Endothelial cell of umbilical vein (primary cell): ENCODE measurements around the gene CDCA7L. TPM values are rescaled to one million over a fixed set of nuclear protein-coding genes. Genes with fewer than 3 reads are reported as not detected.

Experiments
- BruUV-seq: library from RNA; stranded (reverse); fragments of 400-500 nt; replicated peaks from 2 replicates; lab custom pipeline; 2021; lab: Mats Ljungman, UMichigan
- CTCF ChIA-PET: fragments of 300-600, 350-600 bp; sonication (Branson Sonifier 250); formaldehyde crosslinking; loops from one replicate; lab custom pipeline; 2021; ENCODE audit warnings: antibody characterized with exemption, inconsistent platforms; lab: Charles Lee
- POLR2A ChIA-PET: fragments of 300-600, 350-600 bp; sonication (Branson Sonifier 250); formaldehyde crosslinking; loops from one replicate; lab custom pipeline; 2021; ENCODE audit warnings: antibody characterized with exemption, inconsistent platforms; lab: Charles Lee
- DNase-seq: peaks from one replicate; pipeline ENCODE4 v3.0.0-alpha.2; 2011; ENCODE audit warnings: low read depth, low spot score
- FAIRE-seq: peaks from 2 replicates; lab custom pipeline; 2011; peaks lifted over from hg19 to GRCh38; lab: Jason Lieb, UNC
- H2AFZ ChIP-seq: 2 replicates; pipeline ENCODE4 v1.6.0; 2012; ENCODE audit warnings: low read depth, low read length, control low read depth, inconsistent platforms
- H3K27ac ChIP-seq: 2 replicates; pipeline ENCODE4 v1.5.1; 2011; ENCODE audit warnings: low read depth, mild to moderate bottlenecking, control low read depth, low read length, moderate library complexity; ENCODE audit not compliant: insufficient read depth
- H3K27me3 ChIP-seq, 2 experiments: 2 replicates each; pipeline versions ENCODE4 v1.6.0 to v1.6.1; 2011; ENCODE audit warnings: low read length in 2 of 2, mixed read lengths in 1 of 2; ENCODE audit not compliant: control insufficient read depth in 2 of 2, insufficient read depth in 2 of 2
- H3K36me3 ChIP-seq, 2 experiments: 2 replicates in 1 of 2; 3 replicates in 1 of 2; pipeline ENCODE4 v1.5.1; 2011; ENCODE audit warnings: low read length in 2 of 2, mild to moderate bottlenecking in 1 of 2, moderate library complexity in 1 of 2; ENCODE audit not compliant: control insufficient read depth in 2 of 2, insufficient read depth in 2 of 2; ENCODE audit errors: extremely low read depth in 1 of 2
- H3K4me1 ChIP-seq: 3 replicates; pipeline ENCODE4 v1.5.1; 2011; ENCODE audit warnings: mild to moderate bottlenecking, low read length; ENCODE audit not compliant: control insufficient read depth, insufficient read depth; ENCODE audit errors: extremely low read depth
- H3K4me2 ChIP-seq: 2 replicates; pipeline ENCODE4 v1.6.1; 2011; ENCODE audit warnings: low read length, control low read depth, mixed read lengths; ENCODE audit not compliant: insufficient read depth
- H3K4me3 ChIP-seq, 3 experiments: fragments of 200-600 bp in 1 of 3; sonication (generic), shearing (Covaris generic) in 1 of 3; replicated peaks in 1 of 3; 2 replicates each; pipeline ENCODE4 v1.5.1; 2011 to 2016; ENCODE audit warnings: control low read depth in 3 of 3, low read length in 3 of 3, mild to moderate bottlenecking in 2 of 3, inconsistent platforms in 1 of 3, low read depth in 1 of 3, moderate library complexity in 1 of 3; ENCODE audit not compliant: insufficient read depth in 1 of 3
- H3K79me2 ChIP-seq: 2 replicates; pipeline ENCODE4 v1.6.0; 2012; ENCODE audit warnings: low read length, inconsistent platforms; ENCODE audit not compliant: control insufficient read depth, insufficient read depth
- H3K9ac ChIP-seq: replicated peaks from 2 replicates; pipeline ENCODE3; 2011; ENCODE audit warnings: low read length, control low read depth; ENCODE audit not compliant: insufficient read depth; ENCODE audit errors: extremely low read depth
- H3K9me1 ChIP-seq: replicated peaks from 3 replicates; pipeline ENCODE4 v1.6.0; 2011; ENCODE audit warnings: mild to moderate bottlenecking, low read length; ENCODE audit not compliant: control insufficient read depth, insufficient read depth; ENCODE audit errors: extremely low read depth
- H3K9me3 ChIP-seq: replicated peaks from 2 replicates; pipeline ENCODE4 v1.5.1; 2012; ENCODE audit warnings: low read length, inconsistent platforms; ENCODE audit not compliant: control insufficient read depth, insufficient read depth
- H4K20me1 ChIP-seq: replicated peaks from 2 replicates; pipeline ENCODE3; 2011; ENCODE audit warnings: mild to moderate bottlenecking, low read length; ENCODE audit not compliant: control insufficient read depth, insufficient read depth; ENCODE audit errors: extremely low read depth
- EZH2 ChIP-seq: IDR thresholded peaks from 2 replicates; pipeline ENCODE4 v1.6.1; 2012; ENCODE audit warnings: borderline replicate concordance, low read depth, mild to moderate bottlenecking, moderate library complexity, low read length, inconsistent platforms; ENCODE audit not compliant: severe bottlenecking
- FOS ChIP-seq: IDR thresholded peaks from 2 replicates; pipeline ENCODE4 v1.6.1; 2011; ENCODE audit warnings: mild to moderate bottlenecking, low read length, moderate library complexity, borderline replicate concordance; ENCODE audit not compliant: insufficient read depth
- GATA2 ChIP-seq: IDR thresholded peaks from 2 replicates; pipeline ENCODE4 v1.7.0; 2011; ENCODE audit warnings: low read depth, mild to moderate bottlenecking, moderate library complexity, mixed read lengths, low read length; ENCODE audit not compliant: insufficient read length, insufficient read depth
- JUN ChIP-seq: IDR thresholded peaks from 2 replicates; pipeline ENCODE4 v1.6.1; 2011; ENCODE audit warnings: borderline replicate concordance, low read depth; ENCODE audit not compliant: insufficient read length, insufficient read depth
- MYC ChIP-seq: IDR thresholded peaks from one replicate; pipeline ENCODE4 v1.6.1; 2011; ENCODE audit warnings: mild to moderate bottlenecking, low read depth, low read length
- POLR2A ChIP-seq: IDR thresholded peaks from 2 replicates; pipeline ENCODE4 v1.6.1; 2012; ENCODE audit warnings: low read depth, mild to moderate bottlenecking, control low read depth, low read length
- POLR2AphosphoS5 ChIP-seq: IDR thresholded peaks from 2 replicates; pipeline ENCODE4 v1.6.1; 2012; ENCODE audit warnings: low read depth, mild to moderate bottlenecking, control low read depth, low read length, moderate library complexity; ENCODE audit not compliant: insufficient read depth
- dilution Hi-C: fragments of 300-500 bp; cut with MboI; formaldehyde crosslinking; loops from one replicate; pipeline ENCODE4 v1.15.0; 2019; ENCODE audit warnings: low sequenced_read_pairs; ENCODE audit not compliant: extremely low pct_ligation_motif_present
- intact Hi-C: fragments of 100-400 bp; cut with micrococcal nuclease; formaldehyde crosslinking; loops from one replicate; pipeline ENCODE4 v1.10.0; 2022
- polyA plus RNA-seq, 4 experiments: library from polyadenylated mRNA; depleted of rRNA in 3 of 4; stranded (reverse) in 3 of 4; unstranded in 1 of 4; fragments of >200 nt; gene quantifications; 2 replicates each; pipeline versions ENCODE4 v1.2.1 to v1.2.3, GENCODE V29; 2011 to 2012; ENCODE audit warnings: missing spikeins in 1 of 4
- total RNA-seq: library from RNA; stranded (reverse); gene quantifications from 2 replicates; pipeline ENCODE4 v1.2.3, GENCODE V29; 2021
- TF ChIP-seq, protein P1 (sequence below): IDR thresholded peaks from 2 replicates; pipeline ENCODE4 v1.6.1; 2011; ENCODE audit not compliant: insufficient read depth, insufficient read length
- TF ChIP-seq, protein P2 (sequence below), 2 donors: IDR thresholded peaks; 1 replicate in 1 of 2; 2 replicates in 1 of 2; pipeline ENCODE4 v1.5.1; 2011; ENCODE audit warnings: low read length in 2 of 2, mild to moderate bottlenecking in 2 of 2, moderate library complexity in 2 of 2, control low read depth in 1 of 2, inconsistent platforms in 1 of 2, low read depth in 1 of 2; ENCODE audit not compliant: insufficient read depth in 1 of 2; ENCODE audit errors: extremely low read depth in 1 of 2

The CDCA7L gene
- total and polyA plus RNA-seq, 2 donors (not counting 3 experiments of a cell fraction or from before 2014, with no cell fraction given) = 68.4 to 91.6 TPM

GRCh38 chr7:21980926-21981500, 35.3 kb upstream of the CDCA7L start:
- Histone ChIP-seq H3K27me3 (no peaks in the 10 kb centered on the region), H3K4me2 (no peak overlapping the region), H3K79me2 (no peaks in the 10 kb centered on the region), H3K9me1 (no peaks in the 10 kb centered on the region), H4K20me1 (no peaks in the 10 kb centered on the region), H3K4me3 (no peak overlapping the region), H3K9ac (no peak overlapping the region), H3K27ac (no peak overlapping the region), H3K36me3 (no peaks in the 10 kb centered on the region), H3K4me1 (no peaks in the 10 kb centered on the region), H3K9me3 (no peaks in the 10 kb centered on the region), H2AFZ (no peak overlapping the region)
- no TSS peak for BruUV-seq
- ChIA-PET CTCF (no interaction called here), POLR2A (no interaction called here)
- dilution Hi-C loops = no loop called here
- FAIRE-seq (no peak), DNase-seq (no peak)
- TF ChIP-seq GATA2 (no peak), JUN (no peak), POLR2AphosphoS5 (no peak), FOS (no peak), MYC (no peak), POLR2A (no peak), EZH2 (no peak)
- TF ChIP-seq, protein P1, sequence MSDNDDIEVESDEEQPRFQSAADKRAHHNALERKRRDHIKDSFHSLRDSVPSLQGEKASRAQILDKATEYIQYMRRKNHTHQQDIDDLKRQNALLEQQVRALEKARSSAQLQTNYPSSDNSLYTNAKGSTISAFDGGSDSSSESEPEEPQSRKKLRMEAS = no peak
- TF ChIP-seq, protein P2, sequence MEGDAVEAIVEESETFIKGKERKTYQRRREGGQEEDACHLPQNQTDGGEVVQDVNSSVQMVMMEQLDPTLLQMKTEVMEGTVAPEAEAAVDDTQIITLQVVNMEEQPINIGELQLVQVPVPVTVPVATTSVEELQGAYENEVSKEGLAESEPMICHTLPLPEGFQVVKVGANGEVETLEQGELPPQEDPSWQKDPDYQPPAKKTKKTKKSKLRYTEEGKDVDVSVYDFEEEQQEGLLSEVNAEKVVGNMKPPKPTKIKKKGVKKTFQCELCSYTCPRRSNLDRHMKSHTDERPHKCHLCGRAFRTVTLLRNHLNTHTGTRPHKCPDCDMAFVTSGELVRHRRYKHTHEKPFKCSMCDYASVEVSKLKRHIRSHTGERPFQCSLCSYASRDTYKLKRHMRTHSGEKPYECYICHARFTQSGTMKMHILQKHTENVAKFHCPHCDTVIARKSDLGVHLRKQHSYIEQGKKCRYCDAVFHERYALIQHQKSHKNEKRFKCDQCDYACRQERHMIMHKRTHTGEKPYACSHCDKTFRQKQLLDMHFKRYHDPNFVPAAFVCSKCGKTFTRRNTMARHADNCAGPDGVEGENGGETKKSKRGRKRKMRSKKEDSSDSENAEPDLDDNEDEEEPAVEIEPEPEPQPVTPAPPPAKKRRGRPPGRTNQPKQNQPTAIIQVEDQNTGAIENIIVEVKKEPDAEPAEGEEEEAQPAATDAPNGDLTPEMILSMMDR (IDR thresholded peaks at IDR 0.05; ENCODE audit: extremely low read depth in 1 of 2, insufficient read depth in 1 of 2, low read depth in 1 of 2, low read length in 2 of 2) = no peak
- intact Hi-C loops = no loop called here
